Measurements from ENCODE around the gene CAMKK1. TPM values are rescaled to one million over a fixed set of nuclear protein-coding genes. Genes with fewer than 3 reads are reported as not detected.

The CAMKK1 gene
- total RNA-seq, 1 donor from 2014 or later = 3.4 TPM

GRCh38 chr17:3905017-3905520 lies 12.2 kb upstream of the CAMKK1 start:
- no peak overlapping the region for H3K4me3 ChIP-seq (ENCODE audit: low read depth, low read length)
- no peak for TF ChIP-seq CTCF (IDR thresholded peaks at IDR 0.05; ENCODE audit: insufficient read depth, low read length, severe bottlenecking)
- DNase-seq (ENCODE audit: low read depth) = no peak
- FAIRE-seq = no peak
- H3K27me3 ChIP-seq (ENCODE audit: control insufficient read depth, insufficient read depth, low read length) = no peaks in the 10 kb centered on the region
- H3K36me3 ChIP-seq (ENCODE audit: control insufficient read depth, insufficient read depth, low read length) = no peaks in the 10 kb centered on the region

GRCh38 chr17:3904501-3904900 lies 11.6 kb upstream of the CAMKK1 start:
- FAIRE-seq (no peak), DNase-seq (ENCODE audit: low read depth) (no peak)
- H3K27me3 ChIP-seq (ENCODE audit: control insufficient read depth, insufficient read depth, low read length) = no peaks in the 10 kb centered on the region
- no peak for TF ChIP-seq CTCF (IDR thresholded peaks at IDR 0.05; ENCODE audit: insufficient read depth, low read length, severe bottlenecking)
- no peak overlapping the region for H3K4me3 ChIP-seq (ENCODE audit: low read depth, low read length)
- no peaks in the 10 kb centered on the region for H3K36me3 ChIP-seq (ENCODE audit: control insufficient read depth, insufficient read depth, low read length)

GRCh38 chr17:3903881-3904290 lies 11.0 kb upstream of the CAMKK1 start:
- no peak overlapping the region for H3K4me3 ChIP-seq (ENCODE audit: low read depth, low read length)
- H3K36me3 ChIP-seq (ENCODE audit: control insufficient read depth, insufficient read depth, low read length) = no peaks in the 10 kb centered on the region
- H3K27me3 ChIP-seq (ENCODE audit: control insufficient read depth, insufficient read depth, low read length) = no peaks in the 10 kb centered on the region
- no peak for FAIRE-seq
- no peak for TF ChIP-seq CTCF (IDR thresholded peaks at IDR 0.05; ENCODE audit: insufficient read depth, low read length, severe bottlenecking)
- DNase-seq (ENCODE audit: low read depth) = no peak

- no peaks in the 10 kb centered on the region for H3K36me3 ChIP-seq (ENCODE audit: control insufficient read depth, insufficient read depth, low read length)
- no peak overlapping the region for H3K4me3 ChIP-seq (ENCODE audit: low read depth, low read length)
- DNase-seq (ENCODE audit: low read depth) (no peak), FAIRE-seq (no peak)
- no peak for TF ChIP-seq CTCF (IDR thresholded peaks at IDR 0.05; ENCODE audit: insufficient read depth, low read length, severe bottlenecking)
- no peaks in the 10 kb centered on the region for H3K27me3 ChIP-seq (ENCODE audit: control insufficient read depth, insufficient read depth, low read length)
Observed at GRCh38 chr17:3903051-3903825, 10.4 kb upstream of the CAMKK1 start.

- FAIRE-seq = no peak
- no peak overlapping the region for H3K4me3 ChIP-seq (ENCODE audit: low read depth, low read length)
- H3K27me3 ChIP-seq (ENCODE audit: control insufficient read depth, insufficient read depth, low read length) = no peaks in the 10 kb centered on the region
- H3K36me3 ChIP-seq (ENCODE audit: control insufficient read depth, insufficient read depth, low read length) = no peaks in the 10 kb centered on the region
- no peak for TF ChIP-seq CTCF (IDR thresholded peaks at IDR 0.05; ENCODE audit: insufficient read depth, low read length, severe bottlenecking)
- no peak for DNase-seq (ENCODE audit: low read depth)
Observed at GRCh38 chr17:3900646-3901045, 7.8 kb upstream of the CAMKK1 start.

All from bronchial epithelial cell (primary cell).